Stimulated activated CD8-positive, alpha-beta memory T cell treated with anti-CD3 and anti-CD28 coated beads, Interleukin-2, amount 100 ng/mL, for 48 hours (primary cell): Measurements from ENCODE around the gene PDGFB.
"Not testable (repeated sequence)": the region's sequence is repeated elsewhere in the genome, so short reads cannot be mapped to it uniquely, and the experiment has no call there.

Experiments
- DNase-seq, 2 donors: peaks; one replicate each; pipeline ENCODE4 v3.0.0-alpha.2; 2020; ENCODE audit warnings: low read depth in 2 of 2

PDGFB gene

DNA sequence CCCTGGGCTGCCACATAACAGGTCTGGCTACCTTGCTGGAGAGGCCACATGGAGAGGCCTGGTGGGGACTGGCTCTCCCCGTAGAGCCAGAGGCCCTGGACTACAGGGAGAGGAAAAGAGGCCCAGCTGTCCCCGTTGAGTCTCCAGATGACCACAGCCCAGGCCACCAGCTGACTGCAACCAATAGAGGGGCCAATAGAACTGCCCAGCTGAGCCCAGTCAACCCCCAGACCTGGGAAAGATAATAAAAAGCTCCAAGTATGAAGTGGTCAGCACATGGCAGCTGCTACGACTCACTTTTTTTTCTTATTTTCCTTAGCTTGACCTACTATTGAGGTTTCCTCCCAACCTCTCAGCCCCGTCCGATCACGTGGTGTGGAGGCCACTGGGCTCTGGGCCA, 18.4 kb downstream of the PDGFB start:
- no peak for DNase-seq

DNA sequence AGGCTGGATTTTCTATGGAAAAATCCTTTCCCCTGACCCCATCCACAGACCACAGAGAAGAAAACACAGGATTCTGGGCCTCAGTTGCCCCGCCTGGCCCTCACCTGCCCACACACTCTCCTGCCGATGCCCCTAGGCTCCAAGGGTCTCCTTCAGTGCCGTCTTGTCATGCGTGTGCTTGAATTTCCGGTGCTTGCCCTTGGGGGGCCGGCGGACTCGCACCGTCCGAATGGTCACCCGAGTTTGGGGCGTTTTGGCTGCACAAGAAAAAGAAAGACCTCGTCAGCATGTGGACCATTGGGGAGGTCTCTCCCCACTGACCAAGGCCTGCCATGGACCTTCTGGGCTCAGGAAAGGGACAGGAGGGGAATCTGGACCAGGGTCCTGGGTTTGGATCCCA, 19.2 kb downstream of the PDGFB start:
- no peak for DNase-seq

DNA sequence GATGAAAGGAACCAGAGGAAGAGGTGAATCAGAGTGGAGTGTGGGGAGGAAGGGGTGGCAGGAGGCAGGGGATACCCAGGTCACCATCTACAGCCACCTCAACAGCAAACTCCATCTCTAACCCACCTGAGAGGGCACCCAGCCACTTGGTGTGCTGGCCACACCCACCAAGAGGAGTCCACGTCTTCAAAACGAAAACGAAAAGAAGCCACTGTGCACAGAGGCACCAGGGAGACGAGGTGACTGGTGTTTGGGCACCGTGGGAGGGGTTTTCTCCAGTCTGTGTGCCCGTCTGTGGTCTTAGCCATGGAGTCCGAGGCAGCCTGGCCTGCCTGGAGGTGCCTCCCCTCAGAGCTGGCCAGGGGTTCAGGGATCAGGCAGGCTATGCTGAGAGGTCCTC, 20.2 kb downstream of the PDGFB start:
- no peak for DNase-seq

DNA sequence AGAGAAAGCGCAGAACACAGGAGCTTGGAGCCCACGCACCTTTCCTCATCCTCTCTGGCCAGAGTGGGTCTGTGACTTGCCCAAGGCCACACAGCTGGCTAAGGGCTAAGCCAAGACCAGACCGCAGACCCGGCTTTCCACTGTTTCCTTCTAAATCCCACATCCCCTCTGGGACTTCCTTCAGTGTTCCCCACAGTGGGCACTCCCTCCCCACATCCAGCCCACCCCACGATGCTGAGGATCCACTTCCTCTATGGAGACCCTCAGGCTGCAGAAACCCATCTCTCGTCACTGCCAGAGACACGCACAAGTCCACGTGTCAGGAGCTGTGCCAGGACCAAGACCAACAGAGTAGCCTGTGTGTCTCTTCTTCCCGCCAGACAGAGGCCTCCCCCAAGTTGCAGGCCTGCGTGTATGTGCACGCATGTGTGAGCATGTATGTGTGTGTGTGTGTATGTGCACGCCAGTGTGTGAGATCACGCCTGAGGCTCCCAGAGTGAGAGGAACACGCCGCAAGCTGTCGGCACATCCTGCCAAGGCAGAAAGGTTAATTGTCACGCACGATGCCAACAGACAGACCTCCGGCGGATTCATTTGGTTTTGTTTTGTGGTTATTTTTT, 21.6 kb downstream of the PDGFB start:
- no peak for DNase-seq

DNA sequence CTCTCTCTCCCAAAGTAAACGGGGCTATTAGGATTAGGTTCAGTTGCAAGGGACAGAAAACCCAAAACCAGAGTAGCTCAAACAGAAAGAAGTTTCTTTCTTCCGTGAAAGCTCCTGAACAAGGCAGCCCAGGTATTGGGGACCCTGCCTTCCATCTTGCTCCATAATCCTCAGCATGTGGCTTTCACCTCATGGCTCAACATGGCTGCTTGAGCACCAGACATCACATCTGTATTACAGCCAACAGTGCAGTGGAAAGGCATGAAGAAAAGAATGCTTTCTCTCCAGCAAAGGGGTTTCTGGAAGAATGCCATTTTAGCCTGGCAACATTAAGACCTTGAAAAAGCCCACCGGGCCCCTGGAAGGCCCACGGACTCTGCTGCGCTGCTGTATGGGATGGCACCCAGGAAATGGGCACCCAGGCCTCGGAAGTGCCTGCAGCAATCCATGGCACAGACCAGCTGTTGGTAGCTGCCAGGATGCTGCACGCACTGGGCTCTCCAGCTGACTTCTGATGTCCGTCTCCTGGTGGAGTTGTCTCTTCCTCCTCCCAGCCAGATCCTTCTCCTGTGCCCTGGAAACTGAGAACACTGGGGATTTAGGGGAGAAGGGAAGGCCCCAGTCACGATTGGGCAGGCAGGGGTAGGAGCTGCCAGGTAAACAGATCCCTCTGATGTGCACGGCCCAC, 22.6 kb downstream of the PDGFB start:
- no peak for DNase-seq

DNA sequence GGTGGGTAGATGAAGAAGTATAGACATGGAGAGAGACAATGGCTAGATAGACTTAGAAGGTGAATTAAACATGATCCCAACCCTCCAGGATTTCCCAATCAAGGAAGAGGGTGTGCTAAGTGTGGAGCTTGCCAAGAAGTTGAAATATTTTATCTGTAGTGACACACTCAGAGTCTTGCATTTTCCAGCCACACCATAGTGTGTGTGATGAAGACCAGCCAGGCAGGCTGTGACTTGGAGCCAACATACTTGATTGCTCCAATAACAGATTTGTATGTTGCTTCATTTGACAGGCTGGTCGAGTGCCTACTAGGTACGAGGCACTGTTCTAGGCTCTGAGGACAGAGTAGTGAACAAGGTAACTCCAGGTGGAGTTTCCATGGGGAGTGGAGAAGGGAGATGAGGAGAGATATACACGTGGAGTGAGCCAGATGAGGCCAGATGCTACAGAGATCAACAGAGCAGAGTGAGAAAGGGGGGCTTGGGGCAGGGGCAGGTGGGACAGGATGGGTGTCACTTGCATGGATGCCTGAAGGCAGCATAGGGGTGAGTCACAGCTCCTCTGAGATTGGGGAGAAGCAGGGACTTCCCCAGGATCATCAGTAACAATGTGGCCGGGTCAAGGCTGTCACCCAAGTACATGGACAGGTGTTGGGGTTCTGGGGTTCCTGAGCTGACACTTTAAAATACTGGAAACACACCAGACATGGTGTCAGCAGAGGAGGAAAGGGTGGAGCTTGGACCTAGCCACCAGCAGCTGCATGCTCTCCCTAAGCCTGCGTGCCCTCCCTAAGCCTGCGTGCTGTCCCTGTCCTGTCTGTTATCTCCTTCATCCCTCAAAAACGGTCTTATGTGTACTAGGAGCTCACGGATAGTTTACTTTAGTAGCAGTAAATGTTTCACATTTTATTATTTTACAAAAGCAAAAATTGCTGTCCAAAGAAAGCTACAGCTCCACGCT, 23.6 kb downstream of the PDGFB start:
- no peak for DNase-seq

DNA sequence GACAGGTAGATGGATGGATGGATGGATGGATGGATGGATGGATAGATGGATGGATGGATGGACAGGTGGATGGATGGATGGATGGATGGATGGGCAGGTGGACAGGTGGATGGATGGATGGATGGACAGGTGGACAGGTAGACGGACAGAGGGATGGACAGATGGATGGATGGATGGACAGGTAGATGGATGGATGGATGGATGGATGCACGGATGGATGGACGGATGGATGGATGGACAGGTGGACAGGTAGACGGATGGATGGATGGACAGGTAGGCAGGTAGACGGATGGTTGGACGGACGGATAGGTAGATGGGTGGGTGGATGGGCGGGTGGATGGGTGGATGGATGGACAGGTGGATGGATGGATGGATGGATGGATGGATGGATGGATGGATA, 24.3 kb downstream of the PDGFB start:
- no peak for DNase-seq

DNA sequence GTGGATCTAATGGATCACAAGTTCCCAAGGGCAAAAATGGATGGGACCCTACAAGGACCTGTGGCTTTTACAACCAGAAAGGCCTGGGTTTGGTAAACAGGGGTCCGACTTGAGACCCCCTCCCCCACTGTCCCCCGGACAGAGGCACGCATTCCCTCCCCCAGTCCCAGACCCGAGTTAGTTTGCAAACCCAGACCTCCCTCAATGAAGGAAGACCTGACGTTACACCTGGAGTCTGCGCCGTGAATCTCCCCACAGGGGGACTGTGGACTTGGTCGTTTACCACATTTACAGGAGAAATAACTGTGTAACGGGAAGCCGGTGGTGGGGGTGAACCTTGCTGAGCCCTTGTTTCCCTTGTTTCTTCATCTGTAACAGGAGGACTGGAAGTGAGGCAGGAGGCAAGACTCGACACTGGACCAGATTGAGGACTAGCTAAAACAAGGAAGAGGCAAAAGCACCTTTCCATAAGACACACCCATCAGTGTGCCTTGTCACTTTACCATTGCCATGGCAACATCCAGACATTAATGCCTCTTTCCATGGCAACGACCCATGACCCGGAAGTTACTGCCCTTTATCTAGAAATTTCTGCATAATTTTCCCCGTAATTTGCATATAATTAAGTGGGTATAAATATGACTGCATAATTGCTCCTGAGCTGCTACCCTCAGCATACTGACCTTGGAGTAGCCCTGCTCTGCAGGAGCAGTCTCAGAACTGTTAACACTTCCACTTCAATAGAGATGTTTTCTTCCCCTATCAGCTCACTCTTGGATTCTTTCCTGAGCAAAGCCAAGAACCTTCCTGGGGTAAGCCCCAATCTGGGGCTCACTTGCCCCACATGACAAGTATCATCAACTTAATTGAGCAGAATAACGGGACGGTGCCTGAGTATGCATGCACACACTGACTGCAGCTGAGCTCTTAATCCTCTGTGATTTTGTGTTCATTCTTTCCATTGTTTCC, 25.4 kb downstream of the PDGFB start:
- no peak for DNase-seq

DNA sequence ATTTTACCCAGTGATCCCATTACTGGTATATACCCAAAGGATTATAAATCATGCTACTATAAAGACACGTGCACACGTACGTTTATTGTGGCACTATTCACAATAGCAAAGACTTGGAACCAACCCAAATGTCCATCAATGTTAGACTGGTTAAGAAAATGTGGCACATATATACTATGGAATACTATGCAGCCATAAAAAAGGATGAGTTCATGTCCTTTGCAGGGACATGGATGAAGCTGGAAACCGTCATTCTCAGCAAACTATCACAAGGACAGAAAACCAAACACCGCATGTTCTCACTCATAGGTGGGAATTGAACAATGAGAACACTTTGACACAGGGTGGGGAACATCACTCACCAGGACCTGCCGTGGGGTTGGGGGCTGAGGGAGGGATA, 26.4 kb downstream of the PDGFB start:
- not testable (repeated sequence) for DNase-seq

DNA sequence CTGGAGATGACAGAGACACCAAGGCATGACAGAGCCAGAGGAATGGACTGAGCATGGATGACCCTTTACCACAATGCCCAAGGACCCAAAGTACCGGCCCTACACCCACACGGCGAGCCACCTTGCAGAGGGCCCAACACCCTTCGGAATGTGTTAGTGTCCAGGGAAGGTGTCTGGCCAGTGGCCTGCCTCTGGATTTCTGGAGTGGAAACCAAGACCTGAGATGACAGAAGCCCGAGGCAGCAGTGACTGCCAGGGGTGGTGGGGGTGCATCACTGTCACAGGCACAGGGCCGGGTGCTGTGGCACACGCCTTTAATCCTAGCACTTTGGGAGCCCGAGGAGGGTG, 28.7 kb downstream of the PDGFB start:
- DNase-seq = no peak

DNA sequence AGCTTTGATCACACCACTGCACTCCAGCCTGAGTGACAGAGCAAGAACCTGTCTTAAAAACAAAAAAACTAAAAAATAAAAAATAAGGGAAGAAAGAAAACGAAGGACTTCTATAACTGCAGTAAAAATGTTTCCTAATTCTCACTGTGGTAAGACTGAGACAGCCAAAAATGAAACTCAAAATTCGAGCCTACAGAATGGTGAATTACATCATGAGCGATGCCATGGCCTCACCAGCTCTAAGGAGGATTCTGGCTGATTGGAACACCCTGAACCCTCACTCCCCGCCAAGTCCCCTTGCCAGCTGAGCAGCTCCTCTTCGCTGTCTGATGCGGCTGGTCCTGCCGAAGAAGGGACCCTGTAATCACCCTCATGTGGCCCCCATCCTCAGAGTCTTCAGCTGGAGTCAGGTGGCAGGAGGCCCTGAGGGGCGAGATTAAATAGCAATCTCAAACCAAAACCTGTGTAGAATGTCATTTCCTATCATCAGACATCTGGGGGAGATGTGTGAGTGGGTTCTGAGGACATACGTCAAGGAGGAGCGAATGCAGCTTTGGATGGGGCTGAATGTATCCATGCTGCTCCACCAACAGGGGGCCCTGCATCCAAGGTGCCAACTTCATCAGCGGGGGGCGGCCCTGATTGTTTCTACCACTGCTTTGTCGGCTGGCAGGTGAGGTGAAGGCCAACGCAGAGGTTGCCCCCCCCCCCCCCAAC, 29.2 kb downstream of the PDGFB start:
- DNase-seq = no peak

DNA sequence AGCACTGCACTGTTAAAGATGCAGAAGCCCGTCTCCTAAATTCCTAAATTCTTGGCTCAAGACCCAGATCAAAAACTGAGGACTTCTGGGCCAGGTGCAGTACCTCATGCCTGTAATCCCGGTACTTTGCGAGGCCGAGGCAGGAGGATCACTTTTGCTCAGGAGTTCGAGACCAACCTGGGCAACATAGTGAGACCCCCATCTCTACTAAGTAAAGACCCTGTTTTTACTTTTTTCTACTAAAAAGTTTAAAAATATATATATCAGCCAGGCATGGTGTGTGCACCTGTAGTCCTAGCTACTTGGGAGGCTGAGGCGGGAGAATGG, 29.7 kb downstream of the PDGFB start:
- DNase-seq = no peak

DNA sequence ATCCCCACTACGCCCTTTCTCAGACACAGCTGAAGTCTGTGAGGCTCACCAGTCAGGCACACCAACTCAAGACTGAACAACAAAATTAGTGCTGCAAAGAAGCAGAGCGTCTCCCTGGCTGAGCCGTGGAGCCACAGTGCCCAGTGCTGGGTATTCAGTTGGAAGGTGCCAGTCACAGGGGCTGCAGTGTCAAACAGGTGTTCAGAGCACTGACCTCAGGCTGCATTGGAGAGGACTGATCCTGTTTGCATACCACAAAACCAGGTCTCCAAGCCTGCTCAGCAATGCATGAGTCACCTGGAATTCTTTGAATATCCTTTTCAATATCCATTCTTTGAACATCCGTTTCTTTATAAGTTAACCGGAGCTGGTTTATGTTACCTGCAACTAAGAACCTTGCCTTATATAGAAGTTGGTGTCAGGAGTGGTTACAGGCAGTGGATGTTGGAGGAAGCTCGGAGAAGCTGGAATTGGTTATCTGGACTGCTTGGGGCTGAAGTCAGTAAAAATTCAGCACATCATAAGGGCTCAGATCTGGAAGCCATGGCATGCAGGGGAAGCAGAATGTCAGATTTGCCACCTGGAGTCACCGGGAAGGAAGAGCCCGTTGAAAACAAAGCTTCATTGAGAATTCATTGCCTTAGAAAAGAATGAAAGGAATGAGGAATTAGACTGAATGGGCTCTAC, 30.3 kb downstream of the PDGFB start:
- no peak for DNase-seq

DNA sequence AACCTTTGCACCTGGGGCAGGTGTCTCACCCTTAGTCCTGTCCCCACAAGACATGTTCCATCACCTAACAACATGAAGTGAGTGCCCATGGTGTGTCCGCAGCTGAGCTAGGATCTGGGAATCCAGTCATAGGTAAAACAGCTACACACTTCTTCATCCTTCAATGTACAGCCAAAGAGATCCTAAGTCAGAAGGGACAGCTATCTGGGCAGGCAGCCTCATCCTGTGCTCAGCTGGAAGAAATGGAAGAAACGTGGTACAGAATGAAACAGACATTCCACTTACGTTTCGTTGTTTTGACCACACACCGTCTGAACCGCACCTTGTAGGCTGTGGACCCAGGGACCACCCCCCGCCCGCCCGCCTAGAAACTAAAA, 30.8 kb downstream of the PDGFB start:
- DNase-seq = no peak

DNA sequence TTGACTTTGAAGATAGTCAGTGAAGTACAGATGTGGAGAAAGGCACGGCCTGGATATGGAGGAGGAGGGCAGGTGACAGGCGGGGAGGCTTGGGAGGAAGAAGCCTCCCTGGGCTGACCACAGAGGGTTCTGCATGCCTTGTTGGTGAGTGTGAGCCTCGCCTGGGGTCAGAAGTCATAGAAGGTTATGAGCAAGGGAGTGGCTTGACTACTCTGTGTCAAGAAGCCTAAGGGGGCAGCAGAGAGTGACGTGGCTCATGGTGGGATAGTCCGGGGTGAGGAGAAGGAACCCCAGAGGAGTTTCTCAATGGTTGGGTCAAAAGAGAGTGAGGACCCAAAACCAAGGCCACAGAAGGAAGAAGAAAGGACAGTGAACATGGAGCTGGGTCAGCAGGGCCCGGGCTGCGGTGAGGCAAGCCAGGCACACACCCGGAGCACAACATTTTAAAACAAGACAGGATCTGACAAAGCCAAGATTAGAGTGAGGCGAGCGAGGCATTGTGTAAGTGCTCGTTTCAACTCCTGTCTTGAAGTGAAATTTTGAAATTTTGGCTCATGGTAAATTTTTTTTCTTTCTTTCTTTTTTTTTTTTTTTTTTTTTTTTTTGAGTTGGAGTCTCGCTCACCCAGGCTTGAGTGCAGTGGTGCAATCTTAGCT, 31.9 kb downstream of the PDGFB start:
- DNase-seq = no peak

DNA sequence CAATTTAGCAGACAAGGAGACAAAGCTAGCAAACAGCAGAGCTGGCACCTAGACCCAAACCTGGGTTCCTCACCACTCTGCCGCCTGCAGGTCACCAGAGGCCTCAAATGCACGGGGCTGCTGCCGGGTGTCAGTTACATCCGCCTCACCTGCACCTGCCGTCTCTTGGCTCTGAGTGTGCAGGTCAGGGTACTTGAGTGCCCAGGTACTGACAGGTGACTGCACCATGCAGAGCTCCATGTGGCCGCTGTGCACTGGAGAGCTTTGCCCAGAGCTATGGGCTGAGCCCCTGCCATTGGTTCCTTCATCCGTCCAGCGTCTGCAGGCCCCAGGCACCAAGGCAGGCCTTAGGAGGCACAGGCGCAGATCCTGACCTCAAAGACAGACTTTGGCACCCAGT, 35.0 kb downstream of the PDGFB start:
- DNase-seq = no peak

DNA sequence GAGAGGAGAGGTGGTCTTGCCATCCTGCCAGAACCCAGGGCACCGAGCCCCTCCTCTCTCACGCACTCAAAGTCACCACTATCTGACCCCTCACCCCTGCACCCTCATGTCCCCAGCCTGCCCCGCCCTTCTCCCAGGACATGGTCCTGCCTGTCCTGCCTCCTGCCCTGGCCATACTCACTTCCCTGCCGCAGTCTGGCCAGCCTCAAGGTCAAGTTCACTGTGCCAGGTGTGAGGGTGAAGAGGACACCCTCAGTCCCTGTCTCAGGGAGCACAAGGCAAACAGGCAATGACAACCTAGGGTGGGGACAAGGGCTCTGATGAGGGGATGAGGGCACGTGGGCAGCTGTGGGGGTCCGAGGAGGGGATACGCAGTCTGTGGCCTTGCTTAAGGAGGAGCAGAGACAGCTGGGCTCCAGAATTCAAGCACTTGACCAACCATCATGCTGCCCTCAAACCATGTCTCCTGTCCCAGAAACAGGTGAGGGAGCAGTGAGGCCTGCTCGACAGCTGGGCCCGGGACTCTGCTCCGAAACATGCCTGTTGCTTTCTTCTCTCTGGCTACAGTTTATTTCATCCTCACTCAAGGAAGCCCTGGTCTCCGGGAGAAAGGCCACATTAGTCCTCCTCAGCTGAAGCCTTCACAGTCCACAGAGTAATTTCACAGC, 36.6 kb downstream of the PDGFB start:
- no peak for DNase-seq

DNA sequence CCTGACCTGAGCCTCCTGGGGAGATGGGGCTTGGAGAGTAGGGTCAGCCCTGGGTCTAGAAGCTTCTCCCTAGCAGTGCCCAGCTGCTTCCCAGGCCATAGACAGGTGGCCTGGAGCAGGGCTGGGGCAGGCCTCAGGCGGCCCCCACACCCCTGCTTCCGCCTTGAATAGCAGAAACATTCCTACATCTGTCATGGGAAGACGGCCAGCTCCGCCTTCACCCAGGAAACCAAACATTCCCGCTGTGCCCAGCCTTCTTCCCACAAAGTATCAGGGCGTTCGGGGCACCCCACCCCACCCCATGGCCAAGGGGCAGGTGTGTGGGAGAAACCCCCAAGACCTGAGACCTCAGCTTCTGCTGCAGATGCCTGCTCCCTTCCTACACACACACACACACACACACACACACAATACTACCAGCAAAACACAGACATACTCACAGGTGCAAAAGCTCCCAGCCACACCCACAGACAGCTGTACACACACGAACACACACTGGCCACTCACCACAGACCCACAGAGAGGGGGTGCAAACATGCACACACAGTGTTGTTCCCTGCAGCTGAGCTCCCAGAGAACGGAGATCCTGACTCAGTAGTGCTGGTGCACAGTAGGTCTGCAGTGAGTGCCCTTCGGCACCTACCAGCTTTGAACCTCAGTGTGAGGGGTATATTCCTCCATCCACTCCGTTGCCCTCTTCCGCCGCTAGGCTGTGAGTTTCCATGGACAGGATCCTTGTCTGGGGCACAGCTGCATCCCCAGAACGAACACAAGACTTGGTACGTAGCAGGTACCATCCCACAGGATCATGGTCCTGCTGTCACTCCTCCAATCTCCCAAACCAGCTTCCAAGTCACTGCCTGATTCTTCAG, 37.4 kb downstream of the PDGFB start:
- DNase-seq = no peak

DNA sequence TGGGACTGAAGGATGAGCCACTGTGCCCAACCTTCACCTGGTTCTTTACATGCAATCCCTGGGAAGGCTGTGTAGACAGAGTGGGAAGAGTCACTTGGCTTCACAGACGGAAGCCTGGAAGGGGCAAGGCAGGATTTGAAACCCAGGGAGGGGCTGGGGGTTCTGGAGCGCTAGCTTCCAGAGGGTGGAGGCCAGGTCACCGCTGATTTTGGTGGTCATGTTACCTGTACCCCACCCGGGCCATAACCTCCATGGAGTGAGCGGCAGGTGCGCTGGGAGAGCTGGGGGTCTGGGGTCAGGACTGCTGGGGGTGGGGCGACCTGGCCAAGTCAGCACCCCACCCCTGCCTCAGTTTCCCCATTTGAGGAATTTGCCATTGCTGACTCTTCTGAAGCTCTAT, 38.3 kb downstream of the PDGFB start:
- DNase-seq = no peak
